Upper lobe of left lung (tissue), 4 donors: ENCODE results near the gene CKS2.

ENCODE experiments used
- CTCF ChIP-seq, 6 experiments: fragments of 450-650 bp in 4 of 6; fragments of 200-600 bp in 2 of 6; sonication (generic) in 2 of 6; IDR thresholded peaks; one replicate each; pipeline ENCODE4 v1.5.1; 2016 to 2019; ENCODE audit warnings: antibody characterized with exemption in 6 of 6
- POLR2A ChIP-seq, 4 donors: fragments of 450-650 bp; IDR thresholded peaks; one replicate each; pipeline ENCODE4 v1.5.1; 2016 to 2017; ENCODE audit warnings: antibody characterized with exemption in 4 of 4, mild to moderate bottlenecking in 2 of 4

GRCh38 chr9:89354471-89354870 is 43.5 kb downstream of the CKS2 start:
- TF ChIP-seq CTCF (IDR thresholded peaks at IDR 0.05) (no peak), POLR2A (IDR thresholded peaks at IDR 0.05) (no peak)
